Measurements from ENCODE around the gene CHD8. TPM values are rescaled to one million over a fixed set of nuclear protein-coding genes. Genes with fewer than 3 reads are reported as not detected.

Gene CHD8

GRCh38 chr14:21347201-21347600 is 108.7 kb downstream of the CHD8 start:
- no peak overlapping the region for H3K4me2 ChIP-seq (ENCODE audit: low read length)
- no peak overlapping the region for H3K9ac ChIP-seq (ENCODE audit: low read depth, low read length)
- H3K4me1 ChIP-seq (ENCODE audit: control insufficient read depth, insufficient read depth, low read length) = no peaks in the 10 kb centered on the region
- peaks cover 7% of the 10 kb centered on the region for H3K27me3 ChIP-seq (ENCODE audit: control insufficient read depth, insufficient read depth, low read length)
- H3K9me3 ChIP-seq (replicated peaks; ENCODE audit: low read length) = no peaks in the 10 kb centered on the region
- no peak overlapping the region for H3K4me3 ChIP-seq (ENCODE audit: low read length)
- H3K36me3 ChIP-seq (ENCODE audit: insufficient read depth, low read length) = peaks cover 18% of the 10 kb centered on the region

GRCh38 chr14:21346532-21347135 is 109.3 kb downstream of the CHD8 start:
- H3K36me3 ChIP-seq (ENCODE audit: insufficient read depth, low read length) = peaks cover 12% of the 10 kb centered on the region
- H3K9me3 ChIP-seq (replicated peaks; ENCODE audit: low read length) = no peaks in the 10 kb centered on the region
- peaks cover 7% of the 10 kb centered on the region for H3K27me3 ChIP-seq (ENCODE audit: control insufficient read depth, insufficient read depth, low read length)
- H3K4me1 ChIP-seq (ENCODE audit: control insufficient read depth, insufficient read depth, low read length) = no peaks in the 10 kb centered on the region
- H3K9ac ChIP-seq (ENCODE audit: low read depth, low read length) = no peak overlapping the region
- no peak overlapping the region for H3K4me3 ChIP-seq (ENCODE audit: low read length)
- no peak overlapping the region for H3K4me2 ChIP-seq (ENCODE audit: low read length)

GRCh38 chr14:21343035-21343794 is 112.7 kb downstream of the CHD8 start:
- Histone ChIP-seq H3K4me1 (ENCODE audit: control insufficient read depth, insufficient read depth, low read length) (no peaks in the 10 kb centered on the region), H3K4me3 (ENCODE audit: low read length) (no peak overlapping the region), H3K9ac (ENCODE audit: low read depth, low read length) (no peak overlapping the region), H3K27me3 (ENCODE audit: control insufficient read depth, insufficient read depth, low read length) (peaks cover 15% of the 10 kb centered on the region), H3K9me3 (replicated peaks; ENCODE audit: low read length) (no peaks in the 10 kb centered on the region), H3K4me2 (ENCODE audit: low read length) (no peak overlapping the region), H3K36me3 (ENCODE audit: insufficient read depth, low read length) (no peaks in the 10 kb centered on the region)

Small RNA genes lying within 50 kb of the gene (small RNA-seq; reads per million reads assigned to genes)
- gene RN7SL650P (not detected), gene SNORD8 (350 reads per million, percentile 98 among the genes with 10 or more reads in this experiment), gene SNORD9 (682 reads per million, percentile 99 among the genes with 10 or more reads in this experiment)
